Astrocyte of the cerebellum (primary cell): ENCODE results near the gene EOMES.

ENCODE experiments used
- DNase-seq: peaks from one replicate; pipeline ENCODE4 v3.0.0-alpha.2; 2011; ENCODE audit warnings: low read depth
- H3K4me3 ChIP-seq: 2 replicates; pipeline ENCODE4 v1.5.1; 2011; ENCODE audit warnings: mild to moderate bottlenecking, low read depth, low read length, moderate library complexity
- in situ Hi-C: cut with HindIII; loops from 2 replicates; pipeline ENCODE4 v1.10.0; 2017; ENCODE audit warnings: low sequenced_read_pairs
- TF ChIP-seq, protein P1 (sequence below): IDR thresholded peaks from 2 replicates; pipeline ENCODE4 v1.5.1; 2012; ENCODE audit warnings: low read length, low read depth, moderate library complexity, mild to moderate bottlenecking; ENCODE audit errors: missing control alignments

Gene EOMES

DNA sequence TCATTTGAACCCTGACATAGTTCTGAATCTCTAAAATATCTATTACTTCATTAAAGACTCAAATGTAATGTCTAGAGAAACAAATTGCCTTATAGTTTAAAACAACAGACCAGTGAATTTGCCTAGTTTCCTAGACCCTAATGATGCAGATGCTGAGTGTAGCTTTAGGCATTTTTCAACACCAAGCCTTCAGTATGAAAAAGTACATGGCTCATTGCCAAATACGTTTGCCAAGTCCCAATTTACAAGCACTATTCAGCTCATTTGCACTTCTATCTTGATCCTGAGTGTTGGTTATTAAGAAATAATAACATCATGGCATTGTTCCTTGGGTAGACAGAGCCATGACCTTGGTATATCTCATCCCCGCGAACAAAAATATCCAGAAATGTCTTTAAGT is 46.8 kb downstream of the EOMES start:
- H3K4me3 ChIP-seq = no peak overlapping the region
- peak; percentile 69 for DNase-seq
- in situ Hi-C loops = no loop called here
- TF ChIP-seq, protein P1, sequence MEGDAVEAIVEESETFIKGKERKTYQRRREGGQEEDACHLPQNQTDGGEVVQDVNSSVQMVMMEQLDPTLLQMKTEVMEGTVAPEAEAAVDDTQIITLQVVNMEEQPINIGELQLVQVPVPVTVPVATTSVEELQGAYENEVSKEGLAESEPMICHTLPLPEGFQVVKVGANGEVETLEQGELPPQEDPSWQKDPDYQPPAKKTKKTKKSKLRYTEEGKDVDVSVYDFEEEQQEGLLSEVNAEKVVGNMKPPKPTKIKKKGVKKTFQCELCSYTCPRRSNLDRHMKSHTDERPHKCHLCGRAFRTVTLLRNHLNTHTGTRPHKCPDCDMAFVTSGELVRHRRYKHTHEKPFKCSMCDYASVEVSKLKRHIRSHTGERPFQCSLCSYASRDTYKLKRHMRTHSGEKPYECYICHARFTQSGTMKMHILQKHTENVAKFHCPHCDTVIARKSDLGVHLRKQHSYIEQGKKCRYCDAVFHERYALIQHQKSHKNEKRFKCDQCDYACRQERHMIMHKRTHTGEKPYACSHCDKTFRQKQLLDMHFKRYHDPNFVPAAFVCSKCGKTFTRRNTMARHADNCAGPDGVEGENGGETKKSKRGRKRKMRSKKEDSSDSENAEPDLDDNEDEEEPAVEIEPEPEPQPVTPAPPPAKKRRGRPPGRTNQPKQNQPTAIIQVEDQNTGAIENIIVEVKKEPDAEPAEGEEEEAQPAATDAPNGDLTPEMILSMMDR = no peak

DNA sequence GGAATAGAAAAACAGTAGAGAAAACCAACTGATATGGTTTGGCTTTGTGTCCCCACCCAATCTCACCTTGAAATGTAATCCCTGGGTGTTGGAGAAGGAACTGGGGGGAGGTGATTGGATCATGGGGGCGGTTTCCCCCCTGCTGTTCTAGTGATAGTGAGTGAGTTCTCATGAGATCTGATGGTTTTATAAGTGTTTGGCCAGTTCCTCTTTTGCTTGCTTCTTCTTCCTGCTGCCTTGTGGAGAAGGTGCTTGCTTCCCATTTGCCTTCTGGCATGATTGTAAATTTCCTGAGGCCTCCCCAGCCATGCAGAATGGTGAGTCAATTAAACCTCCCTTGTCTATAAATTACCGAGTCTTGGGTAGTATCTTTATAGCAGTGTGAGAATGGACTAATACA is 48.4 kb downstream of the EOMES start:
- in situ Hi-C loops = no loop called here
- H3K4me3 ChIP-seq = no peak overlapping the region
- TF ChIP-seq, protein P1 = no peak
- no peak for DNase-seq

DNA sequence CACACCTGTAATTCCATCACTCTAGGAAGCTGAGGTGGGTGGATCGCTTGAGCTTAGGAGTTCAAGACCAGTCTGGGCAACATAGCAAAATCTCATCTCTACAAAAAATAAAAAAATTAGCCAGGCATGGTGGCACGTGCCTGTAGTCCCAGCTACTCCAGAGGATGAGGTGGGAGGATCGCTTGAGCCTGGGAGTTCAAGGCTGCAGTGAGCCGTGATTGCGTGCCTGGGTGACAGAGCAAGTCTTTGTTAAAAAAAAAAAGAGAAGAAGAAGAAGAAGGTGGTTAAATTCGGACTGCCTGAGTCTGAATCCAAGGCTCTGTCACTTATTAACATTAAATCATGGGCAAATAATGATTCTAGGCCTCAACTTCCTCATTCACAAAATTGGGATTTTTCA is 51.0 kb downstream of the EOMES start:
- TF ChIP-seq, protein P1 = no peak
- DNase-seq = no peak
- in situ Hi-C loops = no loop called here
- no peak overlapping the region for H3K4me3 ChIP-seq

DNA sequence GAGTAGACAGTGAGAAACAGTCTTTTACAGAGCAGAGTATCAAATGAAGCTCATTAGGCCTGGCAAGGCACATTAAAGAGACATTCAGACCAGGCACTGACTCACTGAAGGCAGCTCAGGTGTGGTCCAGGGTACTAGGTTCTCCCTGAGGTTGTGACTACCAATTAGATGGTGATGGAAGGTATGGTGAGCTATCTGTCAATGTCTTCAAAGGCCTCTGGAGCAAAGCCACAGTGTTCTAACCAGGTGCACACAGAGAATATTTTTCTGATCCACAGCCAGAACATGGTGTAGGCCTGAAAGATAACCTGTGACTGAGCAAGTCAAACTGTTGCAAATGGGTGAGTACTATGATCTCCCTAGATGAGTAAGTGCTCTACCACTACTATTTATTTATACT is 51.5 kb downstream of the EOMES start:
- TF ChIP-seq, protein P1 = no peak
- DNase-seq = no peak
- no peak overlapping the region for H3K4me3 ChIP-seq
- in situ Hi-C loops = no loop called here

DNA sequence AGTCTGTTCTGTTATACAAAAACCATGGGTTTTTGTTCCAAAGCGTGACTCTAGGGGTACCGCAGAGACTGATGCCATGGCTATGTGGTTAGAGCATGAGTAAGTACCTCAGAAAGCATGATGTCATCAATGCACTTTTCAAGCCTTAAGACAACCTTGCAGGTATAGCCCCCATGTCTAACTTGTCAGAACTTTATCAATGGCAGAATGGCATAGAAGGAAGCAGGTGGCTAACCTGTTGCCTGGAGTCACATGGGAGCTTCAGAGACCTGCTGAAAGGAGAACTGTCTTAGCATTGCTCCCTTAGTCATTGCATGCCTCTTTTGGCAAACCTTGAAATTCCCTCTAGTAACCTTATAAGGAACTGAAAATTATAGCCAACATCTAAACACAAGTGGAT is 52.5 kb downstream of the EOMES start:
- no peak overlapping the region for H3K4me3 ChIP-seq
- in situ Hi-C loops = no loop called here
- TF ChIP-seq, protein P1 = no peak
- DNase-seq = peak; percentile 48

DNA sequence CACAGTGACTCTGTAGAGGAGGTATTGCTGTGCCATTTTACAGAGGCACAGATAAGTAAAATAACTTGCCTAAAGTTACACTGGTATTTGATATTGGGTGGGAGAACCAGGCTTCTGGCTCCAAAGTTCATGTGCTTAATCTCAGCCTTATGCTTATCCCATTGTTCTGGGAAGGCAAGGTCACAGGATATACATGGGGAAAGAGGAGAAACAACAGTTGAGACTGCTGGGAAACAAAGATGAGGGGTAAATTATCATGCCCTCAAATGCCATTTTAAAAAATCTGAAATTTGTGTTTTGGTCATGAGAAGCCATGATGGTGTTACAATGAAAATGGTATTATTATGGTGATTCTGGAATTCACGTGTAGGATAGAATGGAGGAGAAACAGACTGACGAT is 54.4 kb downstream of the EOMES start:
- no peak for DNase-seq
- TF ChIP-seq, protein P1 = no peak
- H3K4me3 ChIP-seq = no peak overlapping the region
- in situ Hi-C loops = no loop called here

DNA sequence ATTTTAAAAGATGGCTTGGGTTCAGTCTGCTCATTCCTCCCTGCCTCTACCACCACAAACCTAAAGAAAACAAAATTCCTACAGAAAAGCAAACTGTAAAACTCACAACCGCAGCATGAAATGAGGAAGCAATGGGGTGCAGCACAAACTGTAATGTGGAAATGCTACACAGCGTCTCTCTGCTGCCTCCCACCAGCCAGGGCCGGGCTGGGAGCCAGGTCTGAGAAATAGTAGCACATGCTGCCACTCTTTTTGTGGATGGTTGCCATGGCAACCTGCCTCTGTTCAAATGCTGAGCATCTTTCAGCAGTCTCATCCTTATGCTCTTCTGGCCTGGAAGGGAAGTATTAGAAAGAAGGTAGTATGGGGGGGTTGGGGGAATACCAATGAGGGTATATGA is 55.4 kb downstream of the EOMES start:
- TF ChIP-seq, protein P1 = peak; percentile 28
- peak; percentile 90 for DNase-seq
- in situ Hi-C loops = no loop called here
- H3K4me3 ChIP-seq = no peak overlapping the region
